Lower leg skin (tissue), 3 donors: Measurements from ENCODE around the gene ODC1.

Source experiments
- CTCF ChIP-seq, 3 donors: fragments of 450-650 bp; IDR thresholded peaks; one replicate each; pipeline ENCODE4 v1.5.1; 2016; ENCODE audit warnings: antibody characterized with exemption in 3 of 3, mild to moderate bottlenecking in 3 of 3, moderate library complexity in 2 of 3
- POLR2A ChIP-seq, 2 donors: fragments of 450-650 bp; IDR thresholded peaks; one replicate each; pipeline ENCODE4 v1.6.1; 2016 to 2017; ENCODE audit warnings: antibody characterized with exemption in 2 of 2, mild to moderate bottlenecking in 1 of 2, moderate library complexity in 1 of 2

GRCh38 chr2:10390369-10390801, 57.7 kb downstream of the ODC1 start:
- no peak for TF ChIP-seq CTCF (IDR thresholded peaks at IDR 0.05)
- no peak for TF ChIP-seq POLR2A (IDR thresholded peaks at IDR 0.05)
